Thyroid gland (tissue), 4 donors: ENCODE results near the gene ABL2.

Experiments used
- POLR2A ChIP-seq, 2 donors: fragments of 450-650 bp; IDR thresholded peaks; one replicate each; pipeline ENCODE4 v1.6.1; 2017; ENCODE audit warnings: antibody characterized with exemption in 2 of 2, mild to moderate bottlenecking in 2 of 2, moderate library complexity in 1 of 2
- TF ChIP-seq, protein P1 (sequence below), 6 experiments: fragments of 200-600 bp in 3 of 6; fragments of 450-650 bp in 3 of 6; sonication (generic) in 3 of 6; IDR thresholded peaks; one replicate each; pipeline ENCODE4 v1.5.1; 2016 to 2019; ENCODE audit warnings: antibody characterized with exemption in 6 of 6, mild to moderate bottlenecking in 2 of 6, inconsistent platforms in 1 of 6, moderate library complexity in 1 of 6

- TF ChIP-seq, protein P1, sequence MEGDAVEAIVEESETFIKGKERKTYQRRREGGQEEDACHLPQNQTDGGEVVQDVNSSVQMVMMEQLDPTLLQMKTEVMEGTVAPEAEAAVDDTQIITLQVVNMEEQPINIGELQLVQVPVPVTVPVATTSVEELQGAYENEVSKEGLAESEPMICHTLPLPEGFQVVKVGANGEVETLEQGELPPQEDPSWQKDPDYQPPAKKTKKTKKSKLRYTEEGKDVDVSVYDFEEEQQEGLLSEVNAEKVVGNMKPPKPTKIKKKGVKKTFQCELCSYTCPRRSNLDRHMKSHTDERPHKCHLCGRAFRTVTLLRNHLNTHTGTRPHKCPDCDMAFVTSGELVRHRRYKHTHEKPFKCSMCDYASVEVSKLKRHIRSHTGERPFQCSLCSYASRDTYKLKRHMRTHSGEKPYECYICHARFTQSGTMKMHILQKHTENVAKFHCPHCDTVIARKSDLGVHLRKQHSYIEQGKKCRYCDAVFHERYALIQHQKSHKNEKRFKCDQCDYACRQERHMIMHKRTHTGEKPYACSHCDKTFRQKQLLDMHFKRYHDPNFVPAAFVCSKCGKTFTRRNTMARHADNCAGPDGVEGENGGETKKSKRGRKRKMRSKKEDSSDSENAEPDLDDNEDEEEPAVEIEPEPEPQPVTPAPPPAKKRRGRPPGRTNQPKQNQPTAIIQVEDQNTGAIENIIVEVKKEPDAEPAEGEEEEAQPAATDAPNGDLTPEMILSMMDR (IDR thresholded peaks at IDR 0.05), result no peak
- no peak for TF ChIP-seq POLR2A (IDR thresholded peaks at IDR 0.05)
Observed at GRCh38 chr1:179167955-179168354, 61.5 kb downstream of the ABL2 start.
